H9 (cell line): Measurements from ENCODE around the gene GSTO2. TPM values are rescaled to one million over a fixed set of nuclear protein-coding genes. Genes with fewer than 3 reads are reported as not detected.

Source experiments
- DNase-seq: peaks from one replicate; pipeline ENCODE4 v3.0.0-alpha.2; 2017
- H2AFZ ChIP-seq: one replicate; pipeline ENCODE4 v1.6.1; 2013; ENCODE audit warnings: mild to moderate bottlenecking, low read length, control low read depth, moderate library complexity
- H2AK5ac ChIP-seq: 2 replicates; pipeline ENCODE4 v1.6.1; 2013; ENCODE audit warnings: low read length, control low read depth, mixed read lengths; ENCODE audit not compliant: insufficient read length
- H2BK120ac ChIP-seq: one replicate; pipeline ENCODE4 v1.6.1; 2013; ENCODE audit warnings: low read depth, mild to moderate bottlenecking, low read length, control low read depth, inconsistent platforms; ENCODE audit not compliant: poor library complexity, severe bottlenecking
- H2BK12ac ChIP-seq: 2 replicates; pipeline ENCODE4 v1.6.1; 2013; ENCODE audit warnings: low read length, control low read depth, mixed read lengths, low read depth; ENCODE audit not compliant: insufficient read length
- H2BK15ac ChIP-seq: 2 replicates; pipeline ENCODE4 v1.6.1; 2013; ENCODE audit warnings: low read depth, low read length, control low read depth
- H2BK20ac ChIP-seq: one replicate; pipeline ENCODE4 v1.6.1; 2013; ENCODE audit warnings: low read depth, mild to moderate bottlenecking, low read length, control low read depth, inconsistent platforms; ENCODE audit not compliant: poor library complexity, severe bottlenecking
- H2BK5ac ChIP-seq: 2 replicates; pipeline ENCODE4 v1.6.1; 2013; ENCODE audit warnings: low read length, control low read depth, mixed read lengths; ENCODE audit not compliant: insufficient read length
- H3K14ac ChIP-seq: 2 replicates; pipeline ENCODE4 v1.6.1; 2013; ENCODE audit warnings: low read length, control low read depth; ENCODE audit not compliant: insufficient read depth
- H3K18ac ChIP-seq: 2 replicates; pipeline ENCODE4 v1.6.1; 2013; ENCODE audit warnings: low read depth, mild to moderate bottlenecking, mixed read lengths, low read length, control low read depth; ENCODE audit not compliant: insufficient read length
- H3K23ac ChIP-seq: 2 replicates; pipeline ENCODE4 v1.6.1; 2013; ENCODE audit warnings: low read length, control low read depth, mixed read lengths, low read depth; ENCODE audit not compliant: insufficient read length
- H3K23me2 ChIP-seq: 2 replicates; pipeline ENCODE4 v1.6.1; 2013; ENCODE audit warnings: low read depth, mild to moderate bottlenecking, mixed read lengths, low read length, control low read depth; ENCODE audit not compliant: insufficient read length, poor library complexity, severe bottlenecking
- H3K27ac ChIP-seq: 2 replicates; pipeline ENCODE4 v1.5.1; 2013; ENCODE audit warnings: low read length, control low read depth, mixed read lengths, low read depth; ENCODE audit not compliant: insufficient read length
- H3K27me3 ChIP-seq: 2 replicates; pipeline ENCODE4 v1.6.1; 2013; ENCODE audit warnings: low read length, control low read depth, inconsistent platforms; ENCODE audit not compliant: insufficient read depth
- H3K4ac ChIP-seq: 2 replicates; pipeline ENCODE4 v1.6.1; 2013; ENCODE audit warnings: low read depth, mild to moderate bottlenecking, control low read depth, inconsistent platforms, low read length, moderate library complexity
- H3K4me1 ChIP-seq: 2 replicates; pipeline ENCODE4 v1.6.1; 2013; ENCODE audit warnings: low read length, control low read depth, inconsistent platforms; ENCODE audit not compliant: insufficient read depth
- H3K4me2 ChIP-seq: 2 replicates; pipeline ENCODE4 v1.6.1; 2013; ENCODE audit warnings: low read length, control low read depth, mixed read lengths; ENCODE audit not compliant: insufficient read length, insufficient read depth
- H3K56ac ChIP-seq: 2 replicates; pipeline ENCODE4 v1.6.1; 2013; ENCODE audit warnings: low read depth, mild to moderate bottlenecking, mixed read lengths, low read length, control low read depth; ENCODE audit not compliant: insufficient read length
- H3K79me1 ChIP-seq: 2 replicates; pipeline ENCODE4 v1.6.1; 2013; ENCODE audit warnings: low read depth, mild to moderate bottlenecking, moderate library complexity, low read length, control low read depth, inconsistent platforms; ENCODE audit not compliant: insufficient read depth, poor library complexity, severe bottlenecking
- H3K79me2 ChIP-seq: 2 replicates; pipeline ENCODE4 v1.6.1; 2013; ENCODE audit warnings: low read length, control low read depth, inconsistent platforms; ENCODE audit not compliant: insufficient read depth
- H3K9ac ChIP-seq: 2 replicates; pipeline ENCODE4 v1.6.1; 2013; ENCODE audit warnings: low read length, control low read depth, mixed read lengths; ENCODE audit not compliant: insufficient read length; ENCODE audit errors: extremely low read depth
- H3K9me3 ChIP-seq: one replicate; pipeline ENCODE4 v1.6.1; 2013; ENCODE audit warnings: low read depth, low read length, inconsistent platforms; ENCODE audit not compliant: control insufficient read depth
- H3T11ph ChIP-seq: one replicate; pipeline ENCODE4 v1.6.1; 2013; ENCODE audit warnings: mild to moderate bottlenecking, low read length, control low read depth, inconsistent platforms
- H4K20me1 ChIP-seq: one replicate; pipeline ENCODE4 v1.6.1; 2013; ENCODE audit not compliant: control insufficient read depth, insufficient read length, insufficient read depth
- H4K5ac ChIP-seq: 2 replicates; pipeline ENCODE4 v1.6.1; 2013; ENCODE audit warnings: low read depth, mild to moderate bottlenecking, mixed read lengths, low read length, control low read depth; ENCODE audit not compliant: insufficient read length
- H4K8ac ChIP-seq: replicated peaks from 2 replicates; pipeline ENCODE4 v1.6.1; 2013; ENCODE audit warnings: low read length, control low read depth, mixed read lengths, low read depth; ENCODE audit not compliant: insufficient read length
- H4K91ac ChIP-seq: 2 replicates; pipeline ENCODE4 v1.6.1; 2013; ENCODE audit warnings: low read depth, mild to moderate bottlenecking, moderate library complexity, mixed read lengths, low read length, control low read depth; ENCODE audit not compliant: insufficient read length
- H3K27ac Mint-ChIP-seq, 3 experiments: 2 replicates in 2 of 3; 3 replicates in 1 of 3; pipeline ENCODE4 v1.8.0; 2020 to 2021; ENCODE audit warnings: mixed read lengths in 3 of 3, mild to moderate bottlenecking in 1 of 3, moderate library complexity in 1 of 3
- H3K27me3 Mint-ChIP-seq: 2 replicates; pipeline ENCODE4 v1.8.0; 2021; ENCODE audit warnings: low read depth, mild to moderate bottlenecking, moderate library complexity, mixed read lengths
- H3K36me3 Mint-ChIP-seq, 3 experiments: 2 replicates in 2 of 3; 3 replicates in 1 of 3; pipeline ENCODE4 v1.8.0; 2020 to 2021; ENCODE audit warnings: low read depth in 3 of 3, mixed read lengths in 3 of 3; ENCODE audit not compliant: insufficient read depth in 1 of 3
- H3K4me1 Mint-ChIP-seq, 2 experiments: 2 replicates each; pipeline ENCODE4 v1.8.0; 2020; ENCODE audit warnings: mixed read lengths in 2 of 2
- H3K4me3 Mint-ChIP-seq, 2 experiments: 2 replicates in 1 of 2; 3 replicates in 1 of 2; pipeline ENCODE4 v1.8.0; 2020 to 2021; ENCODE audit warnings: mild to moderate bottlenecking in 2 of 2, mixed read lengths in 2 of 2, moderate library complexity in 1 of 2
- H3K9me3 Mint-ChIP-seq, 2 experiments: 2 replicates in 1 of 2; 3 replicates in 1 of 2; pipeline ENCODE4 v1.8.0; 2020; ENCODE audit warnings: mild to moderate bottlenecking in 2 of 2, mixed read lengths in 2 of 2, moderate library complexity in 1 of 2
- WGBS: extraction: QIAGEN DNeasy Blood & Tissue Kit; methylation state at CpG from one replicate; pipeline ENCODE4 v1.1.7; 2013; ENCODE audit warnings: missing lambda C conversion rate, low lambda C conversion rate, mixed read lengths; ENCODE audit not compliant: insufficient read length; ENCODE audit errors: extremely low coverage; 5-methylcytosine and 5-hydroxymethylcytosine counted together
- total RNA-seq: library from RNA; stranded (reverse); gene quantifications from 2 replicates; pipeline ENCODE4 v1.2.1, GENCODE V29; 2021
- TF ChIP-seq, protein P1 (sequence below): fragments of 200-600 bp; sonication (generic); conservative IDR thresholded peaks from 3 replicates; pipeline ENCODE4 v1.8.0; 2021; ENCODE audit warnings: antibody characterized with exemption, mild to moderate bottlenecking

The GSTO2 gene
- total RNA-seq, 1 experiment from 2014 or later: 14.5 TPM

DNA sequence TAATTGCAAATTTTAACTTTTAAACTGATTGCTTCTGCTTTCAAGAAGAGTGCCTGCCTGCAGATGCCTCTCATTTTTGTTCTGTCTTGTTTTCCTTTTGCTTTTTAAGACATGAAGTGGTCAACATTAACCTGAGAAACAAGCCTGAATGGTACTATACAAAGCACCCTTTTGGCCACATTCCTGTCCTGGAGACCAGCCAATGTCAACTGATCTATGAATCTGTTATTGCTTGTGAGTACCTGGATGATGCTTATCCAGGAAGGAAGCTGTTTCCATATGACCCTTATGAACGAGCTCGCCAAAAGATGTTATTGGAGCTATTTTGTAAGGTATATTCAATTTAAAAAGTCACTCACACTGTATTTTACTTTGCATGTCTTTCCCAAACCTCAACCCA lies 8.8 kb downstream of the GSTO2 start:
- Histone ChIP-seq H3K4ac (no peak overlapping the region), H2AFZ (no peak overlapping the region), H3K18ac (no peak overlapping the region), H3K4me1 (no peaks in the 10 kb centered on the region), H3K27ac (no peak overlapping the region), H3K14ac (no peak overlapping the region), H2BK15ac (no peak overlapping the region), H3K9ac (no peak overlapping the region), H3K79me2 (no peaks in the 10 kb centered on the region), H2BK20ac (no peak overlapping the region), H4K5ac (no peak overlapping the region), H3T11ph (no peak overlapping the region), H3K4me2 (no peak overlapping the region), H3K23ac (no peak overlapping the region), H2BK12ac (no peak overlapping the region), H2AK5ac (no peak overlapping the region), H2BK5ac (no peak overlapping the region), H3K56ac (no peak overlapping the region), H3K79me1 (no peaks in the 10 kb centered on the region), H2BK120ac (no peak overlapping the region), H3K23me2 (peaks cover 7% of the 10 kb centered on the region), H4K8ac (no peak overlapping the region), H3K27me3 (no peaks in the 10 kb centered on the region), H4K20me1 (no peaks in the 10 kb centered on the region), H4K91ac (no peak overlapping the region), H3K9me3 (no peaks in the 10 kb centered on the region)
- Mint-ChIP-seq H3K27me3 (peaks cover 7% of the 10 kb centered on the region), H3K4me1 (peaks cover 11 to 16% of the 10 kb centered on the region in 2 experiments), H3K27ac (no peak overlapping the region), H3K4me3 (no peak overlapping the region), H3K9me3 (no peaks in the 10 kb centered on the region), H3K36me3 (peaks cover 0 to 3% (median 0%) of the 10 kb centered on the region in 3 experiments; a peak in 4 of 7 replicates)
- TF ChIP-seq, protein P1, sequence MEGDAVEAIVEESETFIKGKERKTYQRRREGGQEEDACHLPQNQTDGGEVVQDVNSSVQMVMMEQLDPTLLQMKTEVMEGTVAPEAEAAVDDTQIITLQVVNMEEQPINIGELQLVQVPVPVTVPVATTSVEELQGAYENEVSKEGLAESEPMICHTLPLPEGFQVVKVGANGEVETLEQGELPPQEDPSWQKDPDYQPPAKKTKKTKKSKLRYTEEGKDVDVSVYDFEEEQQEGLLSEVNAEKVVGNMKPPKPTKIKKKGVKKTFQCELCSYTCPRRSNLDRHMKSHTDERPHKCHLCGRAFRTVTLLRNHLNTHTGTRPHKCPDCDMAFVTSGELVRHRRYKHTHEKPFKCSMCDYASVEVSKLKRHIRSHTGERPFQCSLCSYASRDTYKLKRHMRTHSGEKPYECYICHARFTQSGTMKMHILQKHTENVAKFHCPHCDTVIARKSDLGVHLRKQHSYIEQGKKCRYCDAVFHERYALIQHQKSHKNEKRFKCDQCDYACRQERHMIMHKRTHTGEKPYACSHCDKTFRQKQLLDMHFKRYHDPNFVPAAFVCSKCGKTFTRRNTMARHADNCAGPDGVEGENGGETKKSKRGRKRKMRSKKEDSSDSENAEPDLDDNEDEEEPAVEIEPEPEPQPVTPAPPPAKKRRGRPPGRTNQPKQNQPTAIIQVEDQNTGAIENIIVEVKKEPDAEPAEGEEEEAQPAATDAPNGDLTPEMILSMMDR: no peak
- no CpG with 5 or more reads among the region's 2 CpGs for WGBS
- DNase-seq: no peak
